Measurements from ENCODE around the gene VWA3B. TPM values are rescaled to one million over a fixed set of nuclear protein-coding genes. Genes with fewer than 3 reads are reported as not detected.

VWA3B gene
- total RNA-seq, 3 donors from 2014 or later, result not detected

GRCh38 chr2:98063291-98063854 is 23.6 kb upstream of the VWA3B start:
- H3K27ac ChIP-seq, result no peak overlapping the region
- no peak overlapping the region for H3K4me3 ChIP-seq
- DNase-seq (ENCODE audit: low spot score in 2 of 2), result no peak
- H3K4me1 ChIP-seq, result no peaks in the 10 kb centered on the region
- no peak for TF ChIP-seq POLR2AphosphoS5 (IDR thresholded peaks at IDR 0.05)
- TF ChIP-seq, protein P1, sequence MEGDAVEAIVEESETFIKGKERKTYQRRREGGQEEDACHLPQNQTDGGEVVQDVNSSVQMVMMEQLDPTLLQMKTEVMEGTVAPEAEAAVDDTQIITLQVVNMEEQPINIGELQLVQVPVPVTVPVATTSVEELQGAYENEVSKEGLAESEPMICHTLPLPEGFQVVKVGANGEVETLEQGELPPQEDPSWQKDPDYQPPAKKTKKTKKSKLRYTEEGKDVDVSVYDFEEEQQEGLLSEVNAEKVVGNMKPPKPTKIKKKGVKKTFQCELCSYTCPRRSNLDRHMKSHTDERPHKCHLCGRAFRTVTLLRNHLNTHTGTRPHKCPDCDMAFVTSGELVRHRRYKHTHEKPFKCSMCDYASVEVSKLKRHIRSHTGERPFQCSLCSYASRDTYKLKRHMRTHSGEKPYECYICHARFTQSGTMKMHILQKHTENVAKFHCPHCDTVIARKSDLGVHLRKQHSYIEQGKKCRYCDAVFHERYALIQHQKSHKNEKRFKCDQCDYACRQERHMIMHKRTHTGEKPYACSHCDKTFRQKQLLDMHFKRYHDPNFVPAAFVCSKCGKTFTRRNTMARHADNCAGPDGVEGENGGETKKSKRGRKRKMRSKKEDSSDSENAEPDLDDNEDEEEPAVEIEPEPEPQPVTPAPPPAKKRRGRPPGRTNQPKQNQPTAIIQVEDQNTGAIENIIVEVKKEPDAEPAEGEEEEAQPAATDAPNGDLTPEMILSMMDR (IDR thresholded peaks at IDR 0.05), result no peak
- no peak for TF ChIP-seq POLR2A (IDR thresholded peaks at IDR 0.05)
- intact Hi-C loops (cut with DNase I; ENCODE audit: low total_unique reads), result no loop called here
- H3K9me3 ChIP-seq, result no peaks in the 10 kb centered on the region
- H3K36me3 ChIP-seq, result no peaks in the 10 kb centered on the region
- H3K27me3 ChIP-seq, result no peaks in the 10 kb centered on the region

DNA sequence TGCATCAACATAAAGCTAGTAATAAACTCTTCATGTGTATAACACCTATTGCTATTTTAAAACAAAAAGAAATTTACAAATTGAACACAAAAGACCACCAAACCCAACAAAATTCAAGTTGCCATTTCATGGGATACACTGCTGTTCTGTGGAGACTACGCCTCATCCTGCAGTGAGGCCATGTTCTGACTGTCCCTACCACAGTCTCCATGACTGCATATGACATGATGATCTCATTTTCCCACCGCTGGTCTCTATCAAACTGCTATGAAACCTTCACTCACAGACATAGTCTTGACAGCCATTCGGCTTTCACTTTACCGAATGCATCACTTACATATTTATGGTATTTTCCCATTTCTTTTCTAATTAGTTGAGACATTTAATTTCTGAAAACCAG is 21.2 kb upstream of the VWA3B start:
- Histone ChIP-seq H3K27me3 (no peaks in the 10 kb centered on the region), H3K27ac (no peak overlapping the region), H3K4me1 (no peaks in the 10 kb centered on the region), H3K9me3 (no peaks in the 10 kb centered on the region), H3K36me3 (no peaks in the 10 kb centered on the region), H3K4me3 (no peak overlapping the region)
- TF ChIP-seq POLR2AphosphoS5 (IDR thresholded peaks at IDR 0.05) (no peak), POLR2A (IDR thresholded peaks at IDR 0.05) (no peak)
- TF ChIP-seq, protein P1 (IDR thresholded peaks at IDR 0.05), result no peak
- DNase-seq (ENCODE audit: low spot score in 2 of 2), result no peak
- intact Hi-C loops (cut with DNase I; ENCODE audit: low total_unique reads), result no loop called here

- H3K36me3 ChIP-seq, result no peaks in the 10 kb centered on the region
- H3K27me3 ChIP-seq, result no peaks in the 10 kb centered on the region
- H3K27ac ChIP-seq, result no peak overlapping the region
- intact Hi-C loops (cut with DNase I; ENCODE audit: low total_unique reads), result no loop called here
- H3K4me3 ChIP-seq, result no peak overlapping the region
- H3K9me3 ChIP-seq, result no peaks in the 10 kb centered on the region
- DNase-seq (ENCODE audit: low spot score in 2 of 2), result no peak
- H3K4me1 ChIP-seq, result no peaks in the 10 kb centered on the region
- TF ChIP-seq, protein P1 (IDR thresholded peaks at IDR 0.05), result no peak
- TF ChIP-seq POLR2AphosphoS5 (IDR thresholded peaks at IDR 0.05), result no peak
- no peak for TF ChIP-seq POLR2A (IDR thresholded peaks at IDR 0.05)
These were observed 19.8 kb upstream of the VWA3B start for GRCh38 chr2:98067160-98067559.

DNA sequence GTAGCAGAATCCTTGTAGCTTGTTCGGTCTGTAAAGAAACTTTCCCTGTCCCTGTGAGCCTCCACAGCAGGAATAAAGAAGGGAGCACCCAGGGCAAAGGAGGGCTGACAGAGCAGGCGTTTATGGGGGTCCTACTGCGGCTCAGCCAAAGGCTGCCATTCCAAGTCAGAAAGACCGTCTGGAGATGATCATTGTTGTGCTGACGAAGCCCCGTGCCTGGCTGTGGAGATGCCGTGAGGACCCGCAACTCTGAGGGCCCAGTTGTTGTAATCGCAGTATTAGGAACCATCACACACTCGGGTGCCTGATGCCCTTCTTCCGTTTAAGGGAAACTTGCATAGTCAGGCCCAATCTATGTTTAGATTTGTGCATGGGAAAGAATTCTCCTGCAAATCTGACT is 16.9 kb upstream of the VWA3B start:
- no peaks in the 10 kb centered on the region for H3K4me1 ChIP-seq
- intact Hi-C loops (cut with DNase I; ENCODE audit: low total_unique reads), result no loop called here
- H3K36me3 ChIP-seq, result no peaks in the 10 kb centered on the region
- no peaks in the 10 kb centered on the region for H3K9me3 ChIP-seq
- no peak overlapping the region for H3K27ac ChIP-seq
- H3K4me3 ChIP-seq, result no peak overlapping the region
- TF ChIP-seq POLR2AphosphoS5 (IDR thresholded peaks at IDR 0.05) (no peak), POLR2A (IDR thresholded peaks at IDR 0.05) (no peak)
- TF ChIP-seq, protein P1 (IDR thresholded peaks at IDR 0.05), result no peak
- H3K27me3 ChIP-seq, result no peaks in the 10 kb centered on the region
- DNase-seq (ENCODE audit: low spot score in 2 of 2), result no peak

GRCh38 chr2:98072442-98072841 is 14.5 kb upstream of the VWA3B start:
- H3K27me3 ChIP-seq, result no peaks in the 10 kb centered on the region
- no peak overlapping the region for H3K4me3 ChIP-seq
- intact Hi-C loops (cut with DNase I; ENCODE audit: low total_unique reads), result no loop called here
- H3K36me3 ChIP-seq, result no peaks in the 10 kb centered on the region
- TF ChIP-seq POLR2A (IDR thresholded peaks at IDR 0.05) (no peak), POLR2AphosphoS5 (IDR thresholded peaks at IDR 0.05) (no peak)
- TF ChIP-seq, protein P1 (IDR thresholded peaks at IDR 0.05), result no peak
- H3K9me3 ChIP-seq, result no peaks in the 10 kb centered on the region
- no peaks in the 10 kb centered on the region for H3K4me1 ChIP-seq
- DNase-seq (ENCODE audit: low spot score in 2 of 2), result no peak
- no peak overlapping the region for H3K27ac ChIP-seq
